RWPE2 (cell line): ENCODE data around the gene RESF1.
A peak's percentile ranks its signal among the peaks of the same experiment; 100 is the strongest.

Source experiments
- ATAC-seq: fragments of 200-7000 bp; cut with Tn5 transposase; 3 replicates; pipeline ENCODE4 v1.9.1; 2021; ENCODE audit warnings: low read depth
- DNase-seq: peaks from one replicate; pipeline ENCODE4 v3.0.0-alpha.2; 2020; ENCODE audit warnings: low spot score
- H3K27ac ChIP-seq: fragments of 450-650 bp; 2 replicates; pipeline ENCODE4 v1.5.1; 2017; ENCODE audit warnings: mild to moderate bottlenecking; ENCODE audit not compliant: poor library complexity, severe bottlenecking
- H3K27me3 ChIP-seq: fragments of 250-450 bp; sonication (Bioruptor Pico); 2 replicates; pipeline ENCODE4 v1.5.1; 2021; ENCODE audit warnings: mild to moderate bottlenecking, moderate library complexity; ENCODE audit not compliant: insufficient read depth, poor library complexity, severe bottlenecking
- H3K36me3 ChIP-seq: fragments of 250-450 bp; sonication (Bioruptor Pico); 2 replicates; pipeline ENCODE4 v1.5.1; 2020; ENCODE audit warnings: low read depth, mild to moderate bottlenecking, moderate library complexity
- H3K4me1 ChIP-seq: fragments of 250-450 bp; sonication (Bioruptor Pico); 2 replicates; pipeline ENCODE4 v1.5.1; 2021; ENCODE audit warnings: mild to moderate bottlenecking, moderate library complexity; ENCODE audit not compliant: insufficient read depth, poor library complexity, severe bottlenecking
- H3K4me3 ChIP-seq: fragments of 250-450 bp; sonication (Bioruptor Pico); 2 replicates; pipeline ENCODE4 v1.5.1; 2021; ENCODE audit warnings: mild to moderate bottlenecking, moderate library complexity; ENCODE audit not compliant: severe bottlenecking
- H3K9me3 ChIP-seq: fragments of 250-450 bp; sonication (Bioruptor Pico); 2 replicates; pipeline ENCODE4 v1.5.1; 2021; ENCODE audit warnings: mild to moderate bottlenecking, moderate library complexity; ENCODE audit not compliant: severe bottlenecking
- CTCF ChIP-seq: fragments of 450-650 bp; IDR thresholded peaks from one replicate; pipeline ENCODE4 v1.5.1; 2017; ENCODE audit warnings: mild to moderate bottlenecking, moderate library complexity; ENCODE audit not compliant: poor library complexity, severe bottlenecking

The RESF1 gene

GRCh38 chr12:31923063-31923412, 36.2 kb upstream of the RESF1 start:
- no peak overlapping the region for H3K4me3 ChIP-seq
- no peak for ATAC-seq

GRCh38 chr12:31928246-31929026, 30.8 kb upstream of the RESF1 start:
- no peak for ATAC-seq
- Histone ChIP-seq H3K27ac (no peak overlapping the region), H3K27me3 (no peaks in the 10 kb centered on the region)

More at GRCh38 chr12:31923063-31923412, 36.2 kb upstream of the RESF1 start:
- no peak for TF ChIP-seq CTCF
- Histone ChIP-seq H3K27ac (peak overlapping the region; percentile 22), H3K9me3 (peaks cover 5% of the 10 kb centered on the region), H3K36me3 (no peaks in the 10 kb centered on the region), H3K27me3 (no peaks in the 10 kb centered on the region), H3K4me1 (peaks cover 1% of the 10 kb centered on the region)
- DNase-seq: no peak

GRCh38 chr12:31929027-31929526, 30.1 kb upstream of the RESF1 start:
- H3K9me3 ChIP-seq: no peaks in the 10 kb centered on the region
- H3K27me3 ChIP-seq: no peaks in the 10 kb centered on the region
- no peak overlapping the region for H3K27ac ChIP-seq
- TF ChIP-seq CTCF: no peak
- DNase-seq (no peak), ATAC-seq (no peak)
- H3K4me1 ChIP-seq: peaks cover 7% of the 10 kb centered on the region
- H3K36me3 ChIP-seq: no peaks in the 10 kb centered on the region
- H3K4me3 ChIP-seq: no peak overlapping the region

More at GRCh38 chr12:31928246-31929026, 30.8 kb upstream of the RESF1 start:
- no peak for DNase-seq
- Histone ChIP-seq H3K9me3 (no peaks in the 10 kb centered on the region), H3K36me3 (no peaks in the 10 kb centered on the region), H3K4me3 (no peak overlapping the region), H3K4me1 (peaks cover 7% of the 10 kb centered on the region)
- no peak for TF ChIP-seq CTCF

GRCh38 chr12:31931796-31932715, 27.2 kb upstream of the RESF1 start:
- no peak for TF ChIP-seq CTCF
- Histone ChIP-seq H3K4me3 (no peak overlapping the region), H3K36me3 (no peaks in the 10 kb centered on the region), H3K27ac (no peak overlapping the region), H3K4me1 (peaks cover 7% of the 10 kb centered on the region), H3K9me3 (no peaks in the 10 kb centered on the region), H3K27me3 (no peaks in the 10 kb centered on the region)
- no peak for ATAC-seq
- no peak for DNase-seq
